Neural cell (in vitro differentiated cells): ENCODE measurements around the gene USP38. TPM values are rescaled to one million over a fixed set of nuclear protein-coding genes. Genes with fewer than 3 reads are reported as not detected.
"Not testable (repeated sequence)": the region's sequence is repeated elsewhere in the genome, so short reads cannot be mapped to it uniquely, and the experiment has no call there.

Experiments
- H2AFZ ChIP-seq: fragments of 200-600, 300-800 bp; sonication (generic), shearing (Covaris generic); 2 replicates; pipeline ENCODE4 v1.6.0; 2014; ENCODE audit warnings: low read depth, mild to moderate bottlenecking, antibody characterized with exemption, low read length, moderate library complexity
- H3F3A ChIP-seq: fragments of 200-600 bp; shearing (Covaris generic); 2 replicates; pipeline ENCODE4 v1.6.1; 2016; ENCODE audit warnings: mild to moderate bottlenecking, moderate library complexity, mixed read lengths, antibody characterized with exemption, low read length; ENCODE audit not compliant: insufficient read depth, poor library complexity, severe bottlenecking
- H3K27ac ChIP-seq: fragments of 200-600, 300-800 bp; sonication (generic), shearing (Covaris generic); 2 replicates; pipeline ENCODE4 v1.5.1; 2014; ENCODE audit warnings: mild to moderate bottlenecking, low read length, moderate library complexity
- H3K27me3 ChIP-seq: fragments of 300-800, 200-600 bp; sonication (generic), shearing (Covaris generic); 2 replicates; pipeline ENCODE4 v1.6.0; 2014; ENCODE audit warnings: mild to moderate bottlenecking, low read depth, low read length, moderate library complexity; ENCODE audit not compliant: insufficient read depth
- H3K36me3 ChIP-seq: fragments of 300-800, 200-600 bp; sonication (generic), shearing (Covaris generic); 2 replicates; pipeline ENCODE4 v1.5.1; 2014; ENCODE audit warnings: mild to moderate bottlenecking, antibody characterized with exemption, low read length, moderate library complexity; ENCODE audit not compliant: insufficient read depth
- H3K4me2 ChIP-seq: fragments of 300-800, 200-600 bp; sonication (generic), shearing (Covaris generic); 2 replicates; pipeline ENCODE4 v1.6.0; 2014; ENCODE audit warnings: mild to moderate bottlenecking, low read length
- H3K4me3 ChIP-seq: fragments of 300-800, 200-600 bp; sonication (generic), shearing (Covaris generic); 2 replicates; pipeline ENCODE4 v1.5.1; 2014; ENCODE audit warnings: mild to moderate bottlenecking, low read length, moderate library complexity
- H3K79me2 ChIP-seq: fragments of 200-600 bp; shearing (Covaris generic); replicated peaks from 2 replicates; pipeline ENCODE4 v1.6.0; 2014; ENCODE audit warnings: mild to moderate bottlenecking, low read length, moderate library complexity; ENCODE audit not compliant: insufficient read depth
- H3K9ac ChIP-seq: fragments of 300-800, 200-600 bp; sonication (generic), shearing (Covaris generic); 2 replicates; pipeline ENCODE4 v1.6.1; 2016; ENCODE audit warnings: mild to moderate bottlenecking, low read length, mixed read lengths
- H3K9me2 ChIP-seq: fragments of 200-600 bp; shearing (Covaris generic); 2 replicates; pipeline ENCODE4 v1.6.1; 2016; ENCODE audit warnings: mild to moderate bottlenecking, low read length, mixed read lengths; ENCODE audit not compliant: insufficient read depth
- H3K9me3 ChIP-seq: fragments of 200-600, 300-800 bp; sonication (generic), shearing (Covaris generic); 2 replicates; pipeline ENCODE4 v1.6.1; 2016; ENCODE audit warnings: mild to moderate bottlenecking, mixed run types, low read length, moderate library complexity, mixed read lengths
- H4K20me1 ChIP-seq: fragments of 200-600 bp; shearing (Covaris generic); 2 replicates; pipeline ENCODE4 v1.6.1; 2016; ENCODE audit warnings: mild to moderate bottlenecking, mixed run types; ENCODE audit not compliant: insufficient read depth
- CTCF ChIP-seq: fragments of 450-650 bp; IDR thresholded peaks from 2 replicates; pipeline ENCODE4 v1.5.1; 2014; ENCODE audit warnings: antibody characterized with exemption, mild to moderate bottlenecking, moderate library complexity; ENCODE audit not compliant: poor library complexity, severe bottlenecking
- EP300 ChIP-seq: fragments of 450-650 bp; conservative IDR thresholded peaks from 2 replicates; pipeline ENCODE4 v1.6.1; 2014; ENCODE audit warnings: antibody characterized with exemption, mild to moderate bottlenecking, moderate library complexity; ENCODE audit not compliant: poor library complexity, severe bottlenecking
- EZH2 ChIP-seq: fragments of 200-600, 300-800 bp; shearing (Covaris generic), sonication (generic); IDR thresholded peaks from 2 replicates; pipeline ENCODE4 v1.6.1; 2014; ENCODE audit warnings: antibody characterized with exemption, low read length, borderline replicate concordance, mild to moderate bottlenecking; ENCODE audit not compliant: insufficient read depth, poor library complexity, severe bottlenecking
- MXI1 ChIP-seq: fragments of 450-650 bp; conservative IDR thresholded peaks from 2 replicates; pipeline ENCODE4 v1.6.1; 2014; ENCODE audit warnings: antibody characterized with exemption, mild to moderate bottlenecking; ENCODE audit not compliant: poor library complexity, severe bottlenecking
- POLR2AphosphoS5 ChIP-seq: IDR thresholded peaks from 2 replicates; pipeline ENCODE4 v1.6.1; 2012
- RAD21 ChIP-seq: fragments of 450-650 bp; conservative IDR thresholded peaks from 2 replicates; pipeline ENCODE4 v1.6.1; 2014; ENCODE audit warnings: antibody characterized with exemption, mild to moderate bottlenecking, moderate library complexity
- REST ChIP-seq: IDR thresholded peaks from 2 replicates; pipeline ENCODE4 v1.6.1; 2012; ENCODE audit warnings: borderline replicate concordance
- SMC3 ChIP-seq: fragments of 450-650 bp; conservative IDR thresholded peaks from 2 replicates; pipeline ENCODE4 v1.6.1; 2014; ENCODE audit warnings: antibody characterized with exemption, mild to moderate bottlenecking, moderate library complexity; ENCODE audit not compliant: poor library complexity
- TAF1 ChIP-seq: IDR thresholded peaks from 2 replicates; pipeline ENCODE4 v1.6.1; 2012; ENCODE audit warnings: low read depth
- polyA plus RNA-seq: library from polyadenylated mRNA; depleted of rRNA; stranded (reverse); fragments of >200 nt; gene quantifications from 2 replicates; pipeline ENCODE4 v1.2.3, GENCODE V29; 2014

USP38 gene
- polyA plus RNA-seq, 1 donor from 2014 or later, result 9.5 TPM

GRCh38 chr4:143166722-143167121 lies 18.0 kb upstream of the USP38 start:
- H3F3A ChIP-seq, H2AFZ ChIP-seq, H3K9ac ChIP-seq, H3K27ac ChIP-seq, H3K4me2 ChIP-seq, H3K9me2 ChIP-seq, H3K4me3 ChIP-seq, H3K27me3 ChIP-seq, H3K79me2 ChIP-seq, H3K9me3 ChIP-seq, H3K36me3 ChIP-seq, H4K20me1 ChIP-seq: not testable (repeated sequence)

GRCh38 chr4:143178923-143179322 lies 5.8 kb upstream of the USP38 start:
- Histone ChIP-seq H3K9me3 (no peaks in the 10 kb centered on the region), H2AFZ (no peak overlapping the region), H3K36me3 (no peaks in the 10 kb centered on the region), H3K27ac (no peak overlapping the region), H3K9me2 (no peaks in the 10 kb centered on the region), H3K4me3 (no peak overlapping the region), H3F3A (no peaks in the 10 kb centered on the region), H3K79me2 (peaks cover 7% of the 10 kb centered on the region), H3K4me2 (no peak overlapping the region), H4K20me1 (no peaks in the 10 kb centered on the region), H3K9ac (no peak overlapping the region), H3K27me3 (no peaks in the 10 kb centered on the region)
- TF ChIP-seq TAF1 (no peak), CTCF (no peak), MXI1 (no peak), RAD21 (no peak), SMC3 (no peak), EP300 (no peak), POLR2AphosphoS5 (no peak), REST (no peak), EZH2 (no peak)
